NOMO-1 treated with dmso at 0.1 percent for 144 hours (cell line): ENCODE measurements around the gene NKD2.
A peak's percentile ranks its signal among the peaks of the same experiment; 100 is the strongest.

Experiments used
- DNase-seq: peaks from one replicate; lab custom pipeline; 2025; ENCODE audit not compliant: unreplicated experiment; lab: John Stamatoyannopoulos, UW

The NKD2 gene

GRCh38 chr5:978693-979092 lies 29.9 kb upstream of the NKD2 start:
- no peak for DNase-seq

- no peak for DNase-seq
These were observed 29.3 kb upstream of the NKD2 start for GRCh38 chr5:979100-979817.

GRCh38 chr5:980001-980588 lies 28.5 kb upstream of the NKD2 start:
- DNase-seq: no peak

- no peak for DNase-seq
These were observed 27.6 kb upstream of the NKD2 start for GRCh38 chr5:980966-981365.

GRCh38 chr5:981456-981855 lies 27.1 kb upstream of the NKD2 start:
- no peak for DNase-seq

- DNase-seq: no peak
These were observed 26.0 kb upstream of the NKD2 start for GRCh38 chr5:982377-983237.

- DNase-seq: no peak
These were observed 25.4 kb upstream of the NKD2 start for GRCh38 chr5:983238-983524.

- DNase-seq: no peak
These were observed 25.0 kb upstream of the NKD2 start for GRCh38 chr5:983568-983967.

- no peak for DNase-seq
These were observed 23.8 kb upstream of the NKD2 start for GRCh38 chr5:984774-985173.

- no peak for DNase-seq
These were observed 20.8 kb upstream of the NKD2 start for GRCh38 chr5:987761-988160.

GRCh38 chr5:988322-988721 lies 20.3 kb upstream of the NKD2 start:
- DNase-seq: no peak

- DNase-seq: peak; percentile 19
These were observed 18.6 kb upstream of the NKD2 start for GRCh38 chr5:989961-990530.

- no peak for DNase-seq
These were observed 16.9 kb upstream of the NKD2 start for GRCh38 chr5:991472-992267.

GRCh38 chr5:994272-994607 lies 14.4 kb upstream of the NKD2 start:
- DNase-seq: no peak

GRCh38 chr5:994821-995220 lies 13.8 kb upstream of the NKD2 start:
- no peak for DNase-seq

GRCh38 chr5:995318-995717 lies 13.3 kb upstream of the NKD2 start:
- no peak for DNase-seq

GRCh38 chr5:997001-997474 lies 11.6 kb upstream of the NKD2 start:
- DNase-seq: peak; percentile 95

- no peak for DNase-seq
These were observed 10.9 kb upstream of the NKD2 start for GRCh38 chr5:997711-998110.

GRCh38 chr5:998246-999031 lies 10.2 kb upstream of the NKD2 start:
- no peak for DNase-seq

- DNase-seq: no peak
These were observed 9.5 kb upstream of the NKD2 start for GRCh38 chr5:999032-999501.
